Panc1 (cell line): ENCODE data around the gene EDDM3A.

Source experiments
- POLR2AphosphoS5 ChIP-seq: IDR thresholded peaks from 2 replicates; pipeline ENCODE4 v1.6.1; 2012; ENCODE audit warnings: mild to moderate bottlenecking, low read depth, low read length, moderate library complexity
- REST ChIP-seq, 2 experiments: IDR thresholded peaks; 2 replicates each; pipeline ENCODE4 v1.6.1; 2011 to 2012; ENCODE audit warnings: low read depth in 2 of 2, control low read depth in 1 of 2, low read length in 1 of 2, mild to moderate bottlenecking in 1 of 2, moderate library complexity in 1 of 2; ENCODE audit not compliant: insufficient read depth in 1 of 2
- SIN3A ChIP-seq: IDR thresholded peaks from 2 replicates; pipeline ENCODE4 v1.6.1; 2012; ENCODE audit warnings: low read depth, mild to moderate bottlenecking, low read length, moderate library complexity, borderline replicate concordance; ENCODE audit not compliant: insufficient read depth
- TCF7L2 ChIP-seq: IDR thresholded peaks from 2 replicates; pipeline ENCODE4 v1.6.1; 2011; ENCODE audit warnings: mild to moderate bottlenecking, low read depth, low read length, inconsistent platforms
- TF ChIP-seq, protein P1 (sequence below): fragments of 450-650 bp; IDR thresholded peaks from 2 replicates; pipeline ENCODE4 v1.5.1; 2017; ENCODE audit warnings: mild to moderate bottlenecking

GRCh38 chr14:20707622-20708021 lies 38.1 kb upstream of the EDDM3A start:
- TF ChIP-seq, protein P1, sequence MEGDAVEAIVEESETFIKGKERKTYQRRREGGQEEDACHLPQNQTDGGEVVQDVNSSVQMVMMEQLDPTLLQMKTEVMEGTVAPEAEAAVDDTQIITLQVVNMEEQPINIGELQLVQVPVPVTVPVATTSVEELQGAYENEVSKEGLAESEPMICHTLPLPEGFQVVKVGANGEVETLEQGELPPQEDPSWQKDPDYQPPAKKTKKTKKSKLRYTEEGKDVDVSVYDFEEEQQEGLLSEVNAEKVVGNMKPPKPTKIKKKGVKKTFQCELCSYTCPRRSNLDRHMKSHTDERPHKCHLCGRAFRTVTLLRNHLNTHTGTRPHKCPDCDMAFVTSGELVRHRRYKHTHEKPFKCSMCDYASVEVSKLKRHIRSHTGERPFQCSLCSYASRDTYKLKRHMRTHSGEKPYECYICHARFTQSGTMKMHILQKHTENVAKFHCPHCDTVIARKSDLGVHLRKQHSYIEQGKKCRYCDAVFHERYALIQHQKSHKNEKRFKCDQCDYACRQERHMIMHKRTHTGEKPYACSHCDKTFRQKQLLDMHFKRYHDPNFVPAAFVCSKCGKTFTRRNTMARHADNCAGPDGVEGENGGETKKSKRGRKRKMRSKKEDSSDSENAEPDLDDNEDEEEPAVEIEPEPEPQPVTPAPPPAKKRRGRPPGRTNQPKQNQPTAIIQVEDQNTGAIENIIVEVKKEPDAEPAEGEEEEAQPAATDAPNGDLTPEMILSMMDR, result no peak
- no peak for TF ChIP-seq TCF7L2
- no peak for TF ChIP-seq POLR2AphosphoS5
- TF ChIP-seq SIN3A, result no peak
- TF ChIP-seq REST (IDR thresholded peaks at IDR 0.05; ENCODE audit: insufficient read depth in 1 of 2, low read depth in 2 of 2, low read length in 1 of 2), result no peak
